ENCODE measurements around the gene CSTB. TPM values are rescaled to one million over a fixed set of nuclear protein-coding genes. Genes with fewer than 3 reads are reported as not detected.

CSTB gene
- total RNA-seq, 6 donors from 2014 or later = 19.9 to 122 (median 51.3) TPM

GRCh38 chr21:43727519-43728153 lies 48.5 kb downstream of the CSTB start:
- no peaks in the 10 kb centered on the region for H3K9me3 ChIP-seq
- no peak for TF ChIP-seq EP300 (IDR thresholded peaks at IDR 0.05)
- TF ChIP-seq POLR2A (IDR thresholded peaks at IDR 0.05) = peak in 1 of 4 donors; percentile 7
- TF ChIP-seq, protein P1, sequence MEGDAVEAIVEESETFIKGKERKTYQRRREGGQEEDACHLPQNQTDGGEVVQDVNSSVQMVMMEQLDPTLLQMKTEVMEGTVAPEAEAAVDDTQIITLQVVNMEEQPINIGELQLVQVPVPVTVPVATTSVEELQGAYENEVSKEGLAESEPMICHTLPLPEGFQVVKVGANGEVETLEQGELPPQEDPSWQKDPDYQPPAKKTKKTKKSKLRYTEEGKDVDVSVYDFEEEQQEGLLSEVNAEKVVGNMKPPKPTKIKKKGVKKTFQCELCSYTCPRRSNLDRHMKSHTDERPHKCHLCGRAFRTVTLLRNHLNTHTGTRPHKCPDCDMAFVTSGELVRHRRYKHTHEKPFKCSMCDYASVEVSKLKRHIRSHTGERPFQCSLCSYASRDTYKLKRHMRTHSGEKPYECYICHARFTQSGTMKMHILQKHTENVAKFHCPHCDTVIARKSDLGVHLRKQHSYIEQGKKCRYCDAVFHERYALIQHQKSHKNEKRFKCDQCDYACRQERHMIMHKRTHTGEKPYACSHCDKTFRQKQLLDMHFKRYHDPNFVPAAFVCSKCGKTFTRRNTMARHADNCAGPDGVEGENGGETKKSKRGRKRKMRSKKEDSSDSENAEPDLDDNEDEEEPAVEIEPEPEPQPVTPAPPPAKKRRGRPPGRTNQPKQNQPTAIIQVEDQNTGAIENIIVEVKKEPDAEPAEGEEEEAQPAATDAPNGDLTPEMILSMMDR (IDR thresholded peaks at IDR 0.05) = no peak
- WGBS, 2 donors = 44 to 56% methylated on average over 3 to 10 of the region's 10 CpGs
- peaks cover 57 to 78% (median 63%) of the 10 kb centered on the region in 4 donors for H3K4me1 ChIP-seq
- H3K27me3 ChIP-seq = no peaks in the 10 kb centered on the region
- peak in 1 of 2 donors; percentile 64 for DNase-seq
- H3K27ac ChIP-seq = peak overlapping the region; percentile 87 to 97 (median 90)
- ATAC-seq (ENCODE audit: low FRiP score in 2 of 2) = peak; percentile 2 to 31
- H3K36me3 ChIP-seq = peaks cover 6 to 17% (median 9%) of the 10 kb centered on the region in 4 donors
- peak overlapping the region in 2 of 4 donors; percentile 49 to 56 for H3K4me3 ChIP-seq

GRCh38 chr21:43726686-43727518 lies 49.2 kb downstream of the CSTB start:
- Histone ChIP-seq H3K4me3 (peak overlapping the region in 1 of 4 donors; percentile 56), H3K9me3 (no peaks in the 10 kb centered on the region), H3K27ac (peak overlapping the region; percentile 87 to 97 (median 90)), H3K36me3 (peaks cover 6 to 17% (median 9%) of the 10 kb centered on the region in 4 donors), H3K27me3 (no peaks in the 10 kb centered on the region), H3K4me1 (peaks cover 62 to 80% (median 66%) of the 10 kb centered on the region in 4 donors)
- 44 to 57% methylated on average over 17 to 21 of the region's 21 CpGs for WGBS, 2 donors
- TF ChIP-seq POLR2A (IDR thresholded peaks at IDR 0.05) (peak in 1 of 4 donors; percentile 26), EP300 (IDR thresholded peaks at IDR 0.05) (peak in 2 of 4 donors; percentile 35 to 78), POLR2AphosphoS5 (IDR thresholded peaks at IDR 0.05) (peak; percentile 58 to 78)
- TF ChIP-seq, protein P1 (IDR thresholded peaks at IDR 0.05) = no peak
- DNase-seq = peak in 1 of 2 donors; percentile 73
- ATAC-seq (ENCODE audit: low FRiP score in 2 of 2) = peak; percentile 0 to 2

Small RNA genes lying within 50 kb of the gene (small RNA-seq; reads per million reads assigned to genes)
- 0 reads per million in 4 donors for gene AP001052.1

Other genes with a start within 250 kb of the CSTB start
- under 1 TPM in 4 of 6 donors, not detected in 2; 0.40 to 0.91 (median 0.45) TPM for gene HSF2BP, start 116.8 kb downstream of the CSTB start, total RNA-seq
- 10 to 100 TPM; 11.5 to 22.8 (median 19.7) TPM for gene RRP1B, start 116.7 kb downstream of the CSTB start, total RNA-seq
- 100 to 1,000 TPM; 105 to 301 (median 207) TPM for gene PDXK, start 57.2 kb downstream of the CSTB start, total RNA-seq
- 10 to 100 TPM; 12.0 to 25.1 (median 20.9) TPM for gene RRP1, start 13.3 kb upstream of the CSTB start, total RNA-seq
- gene AGPAT3, start 88.9 kb upstream of the CSTB start, total RNA-seq = 100 to 1,000 TPM in 1 of 6 donors, 10 to 100 TPM in 5; 55.0 to 102 (median 70.0) TPM
- gene TRAPPC10, start 236.0 kb upstream of the CSTB start, total RNA-seq = 10 to 100 TPM; 36.3 to 46.8 (median 43.4) TPM